WTC11 (cell line): ENCODE measurements around the gene FYN. TPM values are rescaled to one million over a fixed set of nuclear protein-coding genes. Genes with fewer than 3 reads are reported as not detected.

Experiments
- ATAC-seq: fragments of 200-7000 bp; cut with Tn5 transposase; 2 replicates; pipeline ENCODE4 v1.10.0; 2021; ENCODE audit warnings: mild to moderate bottlenecking, moderate library complexity
- CTCF ChIA-PET: fragments of 300-600 bp; sonication (Branson Sonifier 250); formaldehyde crosslinking; loops from one replicate; lab custom pipeline; 2021; ENCODE audit warnings: antibody characterized with exemption; lab: Charles Lee
- POLR2A ChIA-PET: fragments of 350-600 bp; sonication (Branson Sonifier 250); formaldehyde crosslinking; loops from one replicate; lab custom pipeline; 2021; ENCODE audit warnings: antibody characterized with exemption; lab: Charles Lee
- DNase-seq: peaks from one replicate; pipeline ENCODE4 v3.0.0; 2021; ENCODE audit warnings: low spot score
- H3K27ac Mint-ChIP-seq: 2 replicates; pipeline ENCODE4 v1.8.0; 2021; ENCODE audit warnings: mixed read lengths
- H3K27me3 Mint-ChIP-seq: 2 replicates; pipeline ENCODE4 v1.8.0; 2021; ENCODE audit warnings: low read depth, mild to moderate bottlenecking, moderate library complexity, mixed read lengths
- H3K36me3 Mint-ChIP-seq: 2 replicates; pipeline ENCODE4 v1.8.0; 2021; ENCODE audit warnings: mixed read lengths
- H3K4me1 Mint-ChIP-seq: 2 replicates; pipeline ENCODE4 v1.8.0; 2022; ENCODE audit warnings: mixed read lengths
- H3K4me3 Mint-ChIP-seq: 2 replicates; pipeline ENCODE4 v1.8.0; 2021; ENCODE audit warnings: mild to moderate bottlenecking, moderate library complexity, mixed read lengths
- H3K9me3 Mint-ChIP-seq: 2 replicates; pipeline ENCODE4 v1.8.0; 2021; ENCODE audit warnings: mixed read lengths
- ARID4B ChIP-seq: sonication (generic); formaldehyde crosslinking; IDR thresholded peaks from 2 replicates; pipeline ENCODE4 v1.8.0; 2023; ENCODE audit warnings: missing genetic modification reagents, mild to moderate bottlenecking, borderline replicate concordance
- ATF3 ChIP-seq: sonication (generic); formaldehyde crosslinking; conservative IDR thresholded peaks from 2 replicates; pipeline ENCODE4 v1.8.1; 2022; ENCODE audit warnings: mild to moderate bottlenecking, missing genetic modification reagents
- ATF6 ChIP-seq: sonication (generic); formaldehyde crosslinking; IDR thresholded peaks from 2 replicates; pipeline ENCODE4 v1.8.1; 2023; ENCODE audit warnings: mild to moderate bottlenecking, missing genetic modification reagents
- CTCF ChIP-seq: fragments of 200-600 bp; IDR thresholded peaks from 2 replicates; pipeline ENCODE4 v1.8.0; 2022; ENCODE audit warnings: antibody characterized with exemption
- E2F5 ChIP-seq: sonication (generic); formaldehyde crosslinking; IDR thresholded peaks from 2 replicates; pipeline ENCODE4 v1.8.1; 2022; ENCODE audit warnings: mild to moderate bottlenecking, moderate library complexity, missing genetic modification reagents
- ERG ChIP-seq: fragments of 250-450 bp; sonication (Bioruptor Pico); IDR thresholded peaks from 2 replicates; pipeline ENCODE4 v1.8.0; 2021; ENCODE audit warnings: mild to moderate bottlenecking
- FOXP1 ChIP-seq: sonication (generic); formaldehyde crosslinking; IDR thresholded peaks from 2 replicates; pipeline ENCODE4 v1.8.0; 2022; ENCODE audit warnings: missing genetic modification reagents, mild to moderate bottlenecking, moderate library complexity, borderline replicate concordance
- FOXP4 ChIP-seq: sonication (generic); formaldehyde crosslinking; IDR thresholded peaks from 2 replicates; pipeline ENCODE4 v1.8.0; 2022; ENCODE audit warnings: mild to moderate bottlenecking, missing genetic modification reagents
- HMGA2 ChIP-seq: fragments of 250-450 bp; sonication (Bioruptor Pico); IDR thresholded peaks from 2 replicates; pipeline ENCODE4 v1.4.0; 2021; ENCODE audit warnings: mild to moderate bottlenecking, moderate library complexity
- MAX ChIP-seq: sonication (generic); formaldehyde crosslinking; IDR thresholded peaks from 2 replicates; pipeline ENCODE4 v1.8.0; 2022; ENCODE audit warnings: mild to moderate bottlenecking, missing genetic modification reagents
- NFATC4 ChIP-seq: fragments of 250-450 bp; sonication (Bioruptor Pico); IDR thresholded peaks from 2 replicates; pipeline ENCODE4 v1.9.0; 2021; ENCODE audit warnings: mild to moderate bottlenecking
- SMAD3 ChIP-seq: sonication (generic); formaldehyde crosslinking; IDR thresholded peaks from 2 replicates; pipeline ENCODE4 v1.8.0; 2022; ENCODE audit warnings: missing genetic modification reagents, mild to moderate bottlenecking, borderline replicate concordance
- SP1 ChIP-seq: sonication (generic); formaldehyde crosslinking; conservative IDR thresholded peaks from 2 replicates; pipeline ENCODE4 v1.8.1; 2022; ENCODE audit warnings: missing genetic modification reagents
- TEAD1 ChIP-seq: sonication (generic); formaldehyde crosslinking; IDR thresholded peaks from 2 replicates; pipeline ENCODE4 v1.8.0; 2022; ENCODE audit warnings: mild to moderate bottlenecking, missing genetic modification reagents
- TP53 ChIP-seq: sonication (generic); formaldehyde crosslinking; IDR thresholded peaks from 2 replicates; pipeline ENCODE4 v1.8.1; 2023; ENCODE audit warnings: mild to moderate bottlenecking, missing genetic modification reagents
- ZMAT4 ChIP-seq: fragments of 250-450 bp; sonication (Bioruptor Pico); IDR thresholded peaks from 2 replicates; pipeline ENCODE4 v1.9.0; 2021; ENCODE audit warnings: mild to moderate bottlenecking
- ZNF512 ChIP-seq: sonication (generic); formaldehyde crosslinking; IDR thresholded peaks from 2 replicates; pipeline ENCODE4 v1.8.1; 2022; ENCODE audit warnings: missing genetic modification reagents, borderline replicate concordance
- ZNF671 ChIP-seq: fragments of 250-450 bp; sonication (Bioruptor Pico); IDR thresholded peaks from 2 replicates; pipeline ENCODE4 v1.8.0; 2021; ENCODE audit warnings: mild to moderate bottlenecking
- total RNA-seq: library from RNA; stranded (reverse); gene quantifications from 3 replicates; pipeline ENCODE4 v1.2.3, GENCODE V29; 2021

FYN gene
- total RNA-seq, 1 experiment from 2014 or later = 63.9 TPM

- no peak for TF ChIP-seq SMAD3 (CRISPR knock-in tag)
- TF ChIP-seq ATF3 (CRISPR knock-in tag) = no peak
- no peak for TF ChIP-seq ZNF671 (CRISPR knock-in tag)
- TF ChIP-seq, all 79 proteins: peak for 0
Measured at GRCh38 chr6:111702268-111702667, 171.0 kb downstream of the FYN start (continued).

GRCh38 chr6:111701146-111701545, 172.1 kb downstream of the FYN start:
- peaks cover 9% of the 10 kb centered on the region for H3K36me3 Mint-ChIP-seq
- no peak for TF ChIP-seq E2F5 (CRISPR knock-in tag)
- no peak for TF ChIP-seq FOXP1
- TF ChIP-seq TEAD1 (CRISPR knock-in tag) = no peak
- no peak for TF ChIP-seq HMGA2 (CRISPR knock-in tag)
- no peak for TF ChIP-seq TP53
- TF ChIP-seq NFATC4 (CRISPR knock-in tag) = no peak
- TF ChIP-seq, all 79 proteins: peak for 0
- DNase-seq = no peak
- POLR2A ChIA-PET = no interaction called here
- H3K9me3 Mint-ChIP-seq = no peaks in the 10 kb centered on the region
- H3K27ac Mint-ChIP-seq = no peak overlapping the region
- CTCF ChIA-PET = no interaction called here
- H3K27me3 Mint-ChIP-seq = no peaks in the 10 kb centered on the region
- ATAC-seq = no peak
- no peak overlapping the region for H3K4me3 Mint-ChIP-seq
- H3K4me1 Mint-ChIP-seq = no peaks in the 10 kb centered on the region

- H3K27ac Mint-ChIP-seq = peak overlapping the region; percentile 68; the same call in 1 of the 2 replicates
- ChIA-PET CTCF (no interaction called here), POLR2A (no interaction called here)
- no peak overlapping the region for H3K4me3 Mint-ChIP-seq
- H3K4me1 Mint-ChIP-seq = no peaks in the 10 kb centered on the region
- ATAC-seq (no peak), DNase-seq (no peak)
- H3K9me3 Mint-ChIP-seq = no peaks in the 10 kb centered on the region
- H3K27me3 Mint-ChIP-seq = no peaks in the 10 kb centered on the region
- peaks cover 9% of the 10 kb centered on the region for H3K36me3 Mint-ChIP-seq
- TF ChIP-seq CTCF = no peak
- no peak for TF ChIP-seq SP1 (CRISPR knock-in tag)
- no peak for TF ChIP-seq ZMAT4 (CRISPR knock-in tag)
- TF ChIP-seq FOXP4 (CRISPR knock-in tag) = no peak
- no peak for TF ChIP-seq MAX (CRISPR knock-in tag)
- no peak for TF ChIP-seq ERG (CRISPR knock-in tag)
- no peak for TF ChIP-seq ATF6 (CRISPR knock-in tag)
- TF ChIP-seq ZNF512 (CRISPR knock-in tag) = no peak
- no peak for TF ChIP-seq ARID4B
Measured at GRCh38 chr6:111700135-111700690, 173.0 kb downstream of the FYN start.
